ENCODE measurements around the gene ADCY9.

DNA sequence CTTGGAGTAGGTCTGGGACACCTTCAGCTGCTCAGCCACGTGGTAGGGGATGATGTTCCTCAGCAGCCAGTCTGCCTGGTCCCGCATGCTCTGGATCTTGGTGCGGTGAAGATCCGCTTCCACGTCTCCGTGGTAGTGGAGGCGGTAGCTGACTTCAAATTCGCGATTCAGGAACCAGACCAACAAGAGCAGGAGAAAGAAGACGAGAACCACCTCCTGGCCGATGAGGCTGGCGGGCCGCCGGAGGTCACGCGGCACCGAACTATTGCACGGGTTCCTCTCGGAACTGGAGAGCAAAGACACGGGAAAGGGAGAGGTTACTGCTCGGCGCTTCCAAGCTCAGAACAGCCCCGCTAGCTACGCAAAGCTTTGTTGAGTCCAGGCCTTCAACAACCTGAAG lies 149.6 kb downstream of the ADCY9 start:
- TF ChIP-seq, protein P1, sequence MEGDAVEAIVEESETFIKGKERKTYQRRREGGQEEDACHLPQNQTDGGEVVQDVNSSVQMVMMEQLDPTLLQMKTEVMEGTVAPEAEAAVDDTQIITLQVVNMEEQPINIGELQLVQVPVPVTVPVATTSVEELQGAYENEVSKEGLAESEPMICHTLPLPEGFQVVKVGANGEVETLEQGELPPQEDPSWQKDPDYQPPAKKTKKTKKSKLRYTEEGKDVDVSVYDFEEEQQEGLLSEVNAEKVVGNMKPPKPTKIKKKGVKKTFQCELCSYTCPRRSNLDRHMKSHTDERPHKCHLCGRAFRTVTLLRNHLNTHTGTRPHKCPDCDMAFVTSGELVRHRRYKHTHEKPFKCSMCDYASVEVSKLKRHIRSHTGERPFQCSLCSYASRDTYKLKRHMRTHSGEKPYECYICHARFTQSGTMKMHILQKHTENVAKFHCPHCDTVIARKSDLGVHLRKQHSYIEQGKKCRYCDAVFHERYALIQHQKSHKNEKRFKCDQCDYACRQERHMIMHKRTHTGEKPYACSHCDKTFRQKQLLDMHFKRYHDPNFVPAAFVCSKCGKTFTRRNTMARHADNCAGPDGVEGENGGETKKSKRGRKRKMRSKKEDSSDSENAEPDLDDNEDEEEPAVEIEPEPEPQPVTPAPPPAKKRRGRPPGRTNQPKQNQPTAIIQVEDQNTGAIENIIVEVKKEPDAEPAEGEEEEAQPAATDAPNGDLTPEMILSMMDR (IDR thresholded peaks at IDR 0.05; ENCODE audit: insufficient read depth, low read depth, low read length): no peak
- no peak for TF ChIP-seq EZH2 (IDR thresholded peaks at IDR 0.05; ENCODE audit: insufficient read depth, low read length)

Measured in astrocyte (in vitro differentiated cells and primary cell).